Left lung (tissue), 10 donors: ENCODE measurements around the gene FAT4. TPM values are rescaled to one million over a fixed set of nuclear protein-coding genes. Genes with fewer than 3 reads are reported as not detected.

ENCODE experiments used
- ATAC-seq: fragments of 200-7000 bp; cut with Tn5 transposase; one replicate; pipeline ENCODE4 v1.9.1; 2020; ENCODE audit warnings: moderate library complexity
- DNase-seq, 4 donors: peaks; one replicate each; pipeline ENCODE4 v3.0.0-alpha.2; 2013 to 2020
- H3K27ac ChIP-seq, 2 donors: fragments of 200-600 bp; sonication (generic) in 1 of 2; one replicate each; pipeline versions ENCODE4 v1.5.0 to v1.8.0; 2020 to 2021
- H3K27me3 ChIP-seq, 2 donors: fragments of 200-600 bp; sonication (generic) in 1 of 2; one replicate each; pipeline versions ENCODE4 v1.5.0 to v1.8.0; 2020 to 2021
- H3K36me3 ChIP-seq, 2 donors: fragments of 200-600 bp; sonication (generic) in 1 of 2; one replicate each; pipeline versions ENCODE4 v1.5.0 to v1.8.0; 2020 to 2021
- H3K4me1 ChIP-seq, 2 donors: fragments of 200-600 bp; one replicate each; pipeline ENCODE4 v1.8.0; 2021
- H3K4me3 ChIP-seq, 2 donors: fragments of 200-600 bp; sonication (generic) in 1 of 2; one replicate each; pipeline versions ENCODE4 v1.5.0 to v1.8.0; 2020 to 2021; ENCODE audit warnings: mild to moderate bottlenecking in 1 of 2
- H3K9me3 ChIP-seq, 2 donors: fragments of 200-600 bp; sonication (generic) in 1 of 2; one replicate each; pipeline versions ENCODE4 v1.5.0 to v1.8.0; 2020 to 2021
- CTCF ChIP-seq, 2 donors: fragments of 200-600 bp; sonication (generic) in 1 of 2; IDR thresholded peaks; one replicate each; pipeline versions ENCODE4 v1.5.0 to v1.8.0; 2021; ENCODE audit warnings: antibody characterized with exemption in 2 of 2
- intact Hi-C, 2 donors: fragments of 100-400 bp; cut with DNase I; formaldehyde crosslinking; loops; one replicate each; pipeline versions ENCODE4 v1.11.2 to v1.14.2; 2022
- polyA plus RNA-seq, 6 donors: library from polyadenylated mRNA; unstranded; fragments of 120-200 nt; gene quantifications; one replicate each; pipeline ENCODE4 v1.2.1, GENCODE V29; 2013; ENCODE audit not compliant: insufficient read length in 6 of 6
- total RNA-seq, 2 donors: library from RNA; stranded (reverse); fragmentation: NEBNext Ultra II Directional; extraction: Animal tissue kit (Norgen Biotek cat#: 25700); gene quantifications; one replicate each; pipeline ENCODE4 v1.2.1, GENCODE V29; 2021
- donor health status: DM: no; HTN: yes; CAD: no.
- donor health status: DM: no; HTN: no; CAD: no.

FAT4 gene
- total and polyA plus RNA-seq, 8 donors = 19.5 to 78.5 (median 63.4) TPM

DNA sequence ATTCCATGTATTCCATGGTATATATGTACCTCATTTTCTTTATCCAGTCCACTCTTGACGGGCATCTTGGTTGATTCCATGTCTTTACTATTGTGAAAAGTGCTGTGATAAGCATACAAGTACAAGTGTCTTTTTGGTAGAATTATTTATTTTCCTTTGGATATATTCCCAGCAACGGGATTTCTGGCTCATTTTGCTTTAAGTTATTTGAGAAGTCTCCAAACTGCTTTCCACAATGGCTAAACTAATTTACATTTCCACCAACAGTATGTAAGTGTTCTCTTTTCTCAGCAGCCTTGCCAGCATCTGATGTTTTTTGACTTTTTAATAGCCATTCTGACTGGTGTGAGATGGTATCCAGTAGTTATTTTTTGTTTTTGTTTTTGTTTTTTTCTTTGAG is 17.6 kb upstream of the FAT4 start:
- intact Hi-C loops = no loop called here

DNA sequence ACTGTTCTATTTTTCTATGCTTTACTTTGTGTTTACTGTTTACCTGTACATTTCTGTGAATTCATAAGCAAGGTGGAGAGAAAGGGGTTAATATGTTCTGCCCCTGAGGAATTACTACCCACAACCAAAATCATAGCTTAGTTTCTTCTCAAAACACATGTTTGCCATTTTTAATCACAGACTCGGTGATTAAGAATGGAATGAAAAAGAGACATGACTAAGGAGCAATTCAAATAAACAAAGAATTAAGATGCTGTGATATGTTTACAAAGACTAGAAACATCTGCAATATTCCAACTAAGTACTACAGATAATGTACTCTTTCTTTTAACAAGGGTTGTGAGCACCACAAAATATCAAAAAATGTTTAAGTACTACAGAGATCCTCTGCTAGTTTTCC is 11.7 kb upstream of the FAT4 start:
- no peak for TF ChIP-seq CTCF (IDR thresholded peaks at IDR 0.05)
- Histone ChIP-seq H3K36me3 (no peaks in the 10 kb centered on the region), H3K27me3 (no peaks in the 10 kb centered on the region), H3K4me3 (no peak overlapping the region), H3K27ac (no peak overlapping the region), H3K9me3 (no peaks in the 10 kb centered on the region), H3K4me1 (no peaks in the 10 kb centered on the region)
- no peak for ATAC-seq
- DNase-seq = no peak
- intact Hi-C loops = no loop called here

More for the DNA sequence above, 17.6 kb upstream of the FAT4 start:
- no peak overlapping the region for H3K27ac ChIP-seq
- TF ChIP-seq CTCF (IDR thresholded peaks at IDR 0.05) = no peak
- no peaks in the 10 kb centered on the region for H3K9me3 ChIP-seq
- H3K36me3 ChIP-seq = no peaks in the 10 kb centered on the region
- no peaks in the 10 kb centered on the region for H3K27me3 ChIP-seq
- no peak for DNase-seq
- H3K4me1 ChIP-seq = no peaks in the 10 kb centered on the region
- no peak for ATAC-seq
- no peak overlapping the region for H3K4me3 ChIP-seq

GRCh38 chr4:125303821-125304220 is 10.9 kb upstream of the FAT4 start:
- DNase-seq (no peak), ATAC-seq (no peak)
- H3K36me3 ChIP-seq = no peaks in the 10 kb centered on the region
- no peak for TF ChIP-seq CTCF (IDR thresholded peaks at IDR 0.05)
- no peaks in the 10 kb centered on the region for H3K9me3 ChIP-seq
- no peak overlapping the region for H3K4me3 ChIP-seq
- intact Hi-C loops = no loop called here
- H3K4me1 ChIP-seq = no peaks in the 10 kb centered on the region
- H3K27me3 ChIP-seq = no peaks in the 10 kb centered on the region
- no peak overlapping the region for H3K27ac ChIP-seq

DNA sequence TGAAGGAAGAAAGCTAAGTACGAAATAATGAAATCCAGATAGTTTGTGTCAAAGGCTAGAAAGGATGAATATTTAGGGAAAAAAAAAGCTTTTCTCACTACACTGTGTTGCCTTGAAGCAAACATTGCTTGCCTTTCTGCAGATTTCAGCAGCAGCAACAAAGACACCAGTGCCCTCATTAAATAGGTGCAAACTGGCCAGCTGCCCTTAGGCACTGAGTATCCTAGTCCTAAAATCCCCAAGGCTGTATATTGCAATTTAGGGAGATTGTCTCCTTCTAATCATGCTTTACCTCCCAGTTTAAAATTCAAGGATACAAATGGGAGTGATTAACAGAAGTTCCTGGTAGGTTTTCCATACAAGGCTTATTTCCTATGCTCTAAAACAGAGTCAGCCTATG is 8.6 kb upstream of the FAT4 start:
- no peak overlapping the region for H3K27ac ChIP-seq
- H3K9me3 ChIP-seq = no peaks in the 10 kb centered on the region
- TF ChIP-seq CTCF (IDR thresholded peaks at IDR 0.05) = no peak
- DNase-seq = no peak
- no peaks in the 10 kb centered on the region for H3K36me3 ChIP-seq
- ATAC-seq = no peak
- no peaks in the 10 kb centered on the region for H3K27me3 ChIP-seq
- intact Hi-C loops = no loop called here
- no peak overlapping the region for H3K4me3 ChIP-seq
- no peaks in the 10 kb centered on the region for H3K4me1 ChIP-seq

GRCh38 chr4:125306533-125306932 is 8.2 kb upstream of the FAT4 start:
- ATAC-seq (no peak), DNase-seq (no peak)
- Histone ChIP-seq H3K9me3 (no peaks in the 10 kb centered on the region), H3K36me3 (no peaks in the 10 kb centered on the region), H3K4me1 (no peaks in the 10 kb centered on the region), H3K27ac (no peak overlapping the region), H3K27me3 (no peaks in the 10 kb centered on the region), H3K4me3 (no peak overlapping the region)
- TF ChIP-seq CTCF (IDR thresholded peaks at IDR 0.05) = no peak
- intact Hi-C loops = no loop called here
